HS-27A (cell line): ENCODE results near the gene DDHD1.
"Not testable (repeated sequence)": the region's sequence is repeated elsewhere in the genome, so short reads cannot be mapped to it uniquely, and the experiment has no call there.

Experiments used
- DNase-seq: peaks from one replicate; pipeline ENCODE4 v3.0.0-alpha.2; 2012; ENCODE audit warnings: low read depth, missing footprints

The DDHD1 gene

GRCh38 chr14:53152184-53152886 is 788 bp downstream of the DDHD1 start:
- DNase-seq, result peak; percentile 19

GRCh38 chr14:53151523-53152183 is 1.5 kb downstream of the DDHD1 start:
- peak; percentile 19 for DNase-seq

- DNase-seq, result no peak
These were observed 3.3 kb downstream of the DDHD1 start for GRCh38 chr14:53149668-53150316.

GRCh38 chr14:53148671-53149070 is 4.5 kb downstream of the DDHD1 start:
- no peak for DNase-seq

- no peak for DNase-seq
These were observed 5.2 kb downstream of the DDHD1 start for GRCh38 chr14:53147893-53148292.

- DNase-seq, result no peak
These were observed 5.9 kb downstream of the DDHD1 start for GRCh38 chr14:53147208-53147607.

- DNase-seq, result no peak
These were observed 6.4 kb downstream of the DDHD1 start for GRCh38 chr14:53146739-53147138.

- DNase-seq, result no peak
These were observed 8.9 kb downstream of the DDHD1 start for GRCh38 chr14:53144244-53144643.

- no peak for DNase-seq
These were observed 12.5 kb downstream of the DDHD1 start for GRCh38 chr14:53140585-53140984.

- no peak for DNase-seq
These were observed 15.4 kb downstream of the DDHD1 start for GRCh38 chr14:53137568-53138203.

- not testable (repeated sequence) for DNase-seq
These were observed 22.6 kb downstream of the DDHD1 start for GRCh38 chr14:53130491-53130890.

- DNase-seq, result no peak
These were observed 24.7 kb downstream of the DDHD1 start for GRCh38 chr14:53128303-53129028.

- no peak for DNase-seq
These were observed 25.3 kb downstream of the DDHD1 start for GRCh38 chr14:53127832-53128231.

GRCh38 chr14:53127151-53127550 is 26.0 kb downstream of the DDHD1 start:
- DNase-seq, result no peak

- no peak for DNase-seq
These were observed 26.4 kb downstream of the DDHD1 start for GRCh38 chr14:53126731-53127130.

- no peak for DNase-seq
These were observed 28.3 kb downstream of the DDHD1 start for GRCh38 chr14:53124786-53125185.

- DNase-seq, result not testable (repeated sequence)
These were observed 31.7 kb downstream of the DDHD1 start for GRCh38 chr14:53121419-53121818.

GRCh38 chr14:53117479-53117878 is 35.6 kb downstream of the DDHD1 start:
- not testable (repeated sequence) for DNase-seq

- no peak for DNase-seq
These were observed 39.1 kb downstream of the DDHD1 start for GRCh38 chr14:53113989-53114388.

- no peak for DNase-seq
These were observed 43.0 kb downstream of the DDHD1 start for GRCh38 chr14:53110096-53110495.

- DNase-seq, result no peak
These were observed 43.8 kb downstream of the DDHD1 start for GRCh38 chr14:53109105-53110041.
